Posterior vena cava (tissue), 2 donors: ENCODE data around the gene CKM. TPM values are rescaled to one million over a fixed set of nuclear protein-coding genes. Genes with fewer than 3 reads are reported as not detected.
"Not testable (repeated sequence)": the region's sequence is repeated elsewhere in the genome, so short reads cannot be mapped to it uniquely, and the experiment has no call there.

Experiments
- DNase-seq: peaks from one replicate; pipeline ENCODE4 v3.0.0-alpha.2; 2020; ENCODE audit warnings: low spot score
- intact Hi-C, 2 donors: fragments of 100-400 bp; cut with DNase I; formaldehyde crosslinking; loops; one replicate each; pipeline versions ENCODE4 v1.14.1 to v1.14.2; 2022 to 2023
- total RNA-seq, 2 donors: library from RNA; stranded (reverse); fragmentation: NEBNext Ultra II Directional; extraction: Animal tissue kit (Norgen Biotek cat#: 25700); gene quantifications; one replicate each; pipeline ENCODE4 v1.2.1, GENCODE V29; 2021
- donor health status: DM: yes; HTN: yes; CAD: no.
- donor health status: DM: yes; HTN: yes; CAD: no.

Gene CKM
- total RNA-seq, 2 donors from 2014 or later = 0.14 TPM; not detected in 1

- no peak for DNase-seq
- intact Hi-C loops = no loop called here
Observed at GRCh38 chr19:45327404-45328143, 4.9 kb upstream of the CKM start.

- intact Hi-C loops = no loop called here
- DNase-seq = no peak
Observed at GRCh38 chr19:45324349-45324907, 1.8 kb upstream of the CKM start.

GRCh38 chr19:45323671-45324081 lies 1.0 kb upstream of the CKM start:
- intact Hi-C loops = no loop called here
- no peak for DNase-seq

GRCh38 chr19:45322311-45322710 lies 364 bp downstream of the CKM start:
- DNase-seq = no peak
- intact Hi-C loops = no loop called here

- no peak for DNase-seq
- intact Hi-C loops = no loop called here
Observed at GRCh38 chr19:45321848-45322247, 827 bp downstream of the CKM start.

- intact Hi-C loops = no loop called here
- DNase-seq = no peak
Observed at GRCh38 chr19:45320997-45321775, 1.5 kb downstream of the CKM start.

- intact Hi-C loops = no loop called here
- no peak for DNase-seq
Observed at GRCh38 chr19:45315304-45315703, 7.4 kb downstream of the CKM start.

- intact Hi-C loops = no loop called here
- no peak for DNase-seq
Observed at GRCh38 chr19:45314708-45315245, 7.9 kb downstream of the CKM start.

- intact Hi-C loops, DNase-seq: not testable (repeated sequence)
Observed at GRCh38 chr19:45312285-45312684, 10.4 kb downstream of the CKM start.

GRCh38 chr19:45311621-45312020 lies 11.1 kb downstream of the CKM start:
- no peak for DNase-seq
- intact Hi-C loops = no loop called here

GRCh38 chr19:45309322-45309721 lies 13.4 kb downstream of the CKM start:
- DNase-seq, intact Hi-C loops: not testable (repeated sequence)

- intact Hi-C loops = no loop called here
- no peak for DNase-seq
Observed at GRCh38 chr19:45307361-45307760, 15.3 kb downstream of the CKM start.

GRCh38 chr19:45306518-45307027 lies 16.1 kb downstream of the CKM start:
- no peak for DNase-seq

GRCh38 chr19:45306040-45306439 lies 16.6 kb downstream of the CKM start:
- intact Hi-C loops = no loop called here
- DNase-seq = no peak

More at GRCh38 chr19:45306518-45307027, 16.1 kb downstream of the CKM start:
- intact Hi-C loops = no loop called here

- intact Hi-C loops = no loop called here
- no peak for DNase-seq
Observed at GRCh38 chr19:45305421-45305820, 17.3 kb downstream of the CKM start.

GRCh38 chr19:45305007-45305406 lies 17.7 kb downstream of the CKM start:
- no peak for DNase-seq
- intact Hi-C loops = no loop called here

GRCh38 chr19:45304141-45304926 lies 18.3 kb downstream of the CKM start:
- intact Hi-C loops = no loop called here
- DNase-seq = no peak

- intact Hi-C loops = no loop called here
- no peak for DNase-seq
Observed at GRCh38 chr19:45303269-45304060, 19.2 kb downstream of the CKM start.
